ENCODE data around the gene NRP2.

Gene NRP2

GRCh38 chr2:205767617-205768016 is 85.3 kb downstream of the NRP2 start:
- no peaks in the 10 kb centered on the region for H3K36me3 ChIP-seq (ENCODE audit: insufficient read depth)

GRCh38 chr2:205768341-205768740 is 86.0 kb downstream of the NRP2 start:
- Histone ChIP-seq H3K36me3 (ENCODE audit: insufficient read depth) (no peaks in the 10 kb centered on the region), H3K4me1 (ENCODE audit: low read depth, poor library complexity, severe bottlenecking) (no peaks in the 10 kb centered on the region), H2AFZ (ENCODE audit: low read depth) (no peak overlapping the region), H3K4me2 (no peak overlapping the region), H3K27me3 (ENCODE audit: insufficient read depth, low read depth) (no peaks in the 10 kb centered on the region), H4K20me1 (ENCODE audit: insufficient read depth) (no peaks in the 10 kb centered on the region), H3K4me3 (IDR thresholded peaks at IDR 0.05; ENCODE audit: insufficient read depth, low read depth, low read length) (no peak overlapping the region), H3K27ac (no peak overlapping the region), H3K9ac (no peak overlapping the region), H3K79me2 (ENCODE audit: insufficient read depth, low read depth) (no peaks in the 10 kb centered on the region)
- TF ChIP-seq CTCF (conservative IDR thresholded peaks at IDR 0.05; ENCODE audit: low read depth, low read length) = no peak

More at GRCh38 chr2:205767617-205768016, 85.3 kb downstream of the NRP2 start:
- H3K27ac ChIP-seq = no peak overlapping the region
- no peak overlapping the region for H3K4me2 ChIP-seq
- no peak for TF ChIP-seq CTCF (conservative IDR thresholded peaks at IDR 0.05; ENCODE audit: low read depth, low read length)
- no peaks in the 10 kb centered on the region for H3K27me3 ChIP-seq (ENCODE audit: insufficient read depth, low read depth)
- H3K79me2 ChIP-seq (ENCODE audit: insufficient read depth, low read depth) = no peaks in the 10 kb centered on the region
- H3K4me3 ChIP-seq (IDR thresholded peaks at IDR 0.05; ENCODE audit: insufficient read depth, low read depth, low read length) = no peak overlapping the region
- H2AFZ ChIP-seq (ENCODE audit: low read depth) = no peak overlapping the region
- H3K9ac ChIP-seq = no peak overlapping the region
- no peaks in the 10 kb centered on the region for H4K20me1 ChIP-seq (ENCODE audit: insufficient read depth)
- no peaks in the 10 kb centered on the region for H3K4me1 ChIP-seq (ENCODE audit: low read depth, poor library complexity, severe bottlenecking)

GRCh38 chr2:205768815-205769494 is 86.7 kb downstream of the NRP2 start:
- H3K27me3 ChIP-seq (ENCODE audit: insufficient read depth, low read depth) = no peaks in the 10 kb centered on the region
- H3K9ac ChIP-seq = no peak overlapping the region
- H3K36me3 ChIP-seq (ENCODE audit: insufficient read depth) = no peaks in the 10 kb centered on the region
- TF ChIP-seq CTCF (conservative IDR thresholded peaks at IDR 0.05; ENCODE audit: low read depth, low read length) = no peak
- no peaks in the 10 kb centered on the region for H4K20me1 ChIP-seq (ENCODE audit: insufficient read depth)
- no peak overlapping the region for H2AFZ ChIP-seq (ENCODE audit: low read depth)
- H3K4me2 ChIP-seq = no peak overlapping the region
- no peaks in the 10 kb centered on the region for H3K4me1 ChIP-seq (ENCODE audit: low read depth, poor library complexity, severe bottlenecking)
- no peak overlapping the region for H3K4me3 ChIP-seq (IDR thresholded peaks at IDR 0.05; ENCODE audit: insufficient read depth, low read depth, low read length)
- no peaks in the 10 kb centered on the region for H3K79me2 ChIP-seq (ENCODE audit: insufficient read depth, low read depth)
- no peak overlapping the region for H3K27ac ChIP-seq

- H3K27me3 ChIP-seq (ENCODE audit: insufficient read depth, low read depth) = no peaks in the 10 kb centered on the region
- H3K79me2 ChIP-seq (ENCODE audit: insufficient read depth, low read depth) = no peaks in the 10 kb centered on the region
- H3K4me2 ChIP-seq = no peak overlapping the region
- H3K9ac ChIP-seq = no peak overlapping the region
- no peaks in the 10 kb centered on the region for H4K20me1 ChIP-seq (ENCODE audit: insufficient read depth)
- TF ChIP-seq CTCF (conservative IDR thresholded peaks at IDR 0.05; ENCODE audit: low read depth, low read length) = no peak
- H2AFZ ChIP-seq (ENCODE audit: low read depth) = no peak overlapping the region
- no peaks in the 10 kb centered on the region for H3K36me3 ChIP-seq (ENCODE audit: insufficient read depth)
- H3K4me1 ChIP-seq (ENCODE audit: low read depth, poor library complexity, severe bottlenecking) = no peaks in the 10 kb centered on the region
- H3K27ac ChIP-seq = no peak overlapping the region
- no peak overlapping the region for H3K4me3 ChIP-seq (IDR thresholded peaks at IDR 0.05; ENCODE audit: insufficient read depth, low read depth, low read length)
These were observed 87.2 kb downstream of the NRP2 start for GRCh38 chr2:205769495-205769850.

Measured in KMS-11 (cell line).